WTC11 (cell line): ENCODE measurements around the gene CD22. TPM values are rescaled to one million over a fixed set of nuclear protein-coding genes. Genes with fewer than 3 reads are reported as not detected.

Source experiments
- ATAC-seq: fragments of 200-7000 bp; cut with Tn5 transposase; 2 replicates; pipeline ENCODE4 v1.10.0; 2021; ENCODE audit warnings: mild to moderate bottlenecking, moderate library complexity
- CTCF ChIA-PET: fragments of 300-600 bp; sonication (Branson Sonifier 250); formaldehyde crosslinking; loops from one replicate; lab custom pipeline; 2021; ENCODE audit warnings: antibody characterized with exemption; lab: Charles Lee
- POLR2A ChIA-PET: fragments of 350-600 bp; sonication (Branson Sonifier 250); formaldehyde crosslinking; loops from one replicate; lab custom pipeline; 2021; ENCODE audit warnings: antibody characterized with exemption; lab: Charles Lee
- DNase-seq: peaks from one replicate; pipeline ENCODE4 v3.0.0; 2021; ENCODE audit warnings: low spot score
- H3K27ac Mint-ChIP-seq: 2 replicates; pipeline ENCODE4 v1.8.0; 2021; ENCODE audit warnings: mixed read lengths
- H3K27me3 Mint-ChIP-seq: 2 replicates; pipeline ENCODE4 v1.8.0; 2021; ENCODE audit warnings: low read depth, mild to moderate bottlenecking, moderate library complexity, mixed read lengths
- H3K36me3 Mint-ChIP-seq: 2 replicates; pipeline ENCODE4 v1.8.0; 2021; ENCODE audit warnings: mixed read lengths
- H3K4me1 Mint-ChIP-seq: 2 replicates; pipeline ENCODE4 v1.8.0; 2022; ENCODE audit warnings: mixed read lengths
- H3K4me3 Mint-ChIP-seq: 2 replicates; pipeline ENCODE4 v1.8.0; 2021; ENCODE audit warnings: mild to moderate bottlenecking, moderate library complexity, mixed read lengths
- H3K9me3 Mint-ChIP-seq: 2 replicates; pipeline ENCODE4 v1.8.0; 2021; ENCODE audit warnings: mixed read lengths
- CREB1 ChIP-seq: sonication (generic); formaldehyde crosslinking; IDR thresholded peaks from 2 replicates; pipeline ENCODE4 v1.8.0; 2023; ENCODE audit warnings: mild to moderate bottlenecking, missing genetic modification reagents
- FOXK1 ChIP-seq: sonication (generic); formaldehyde crosslinking; IDR thresholded peaks from 2 replicates; pipeline ENCODE4 v1.8.0; 2022; ENCODE audit warnings: mild to moderate bottlenecking, moderate library complexity, missing genetic modification reagents
- FOXP1 ChIP-seq: sonication (generic); formaldehyde crosslinking; IDR thresholded peaks from 2 replicates; pipeline ENCODE4 v1.8.0; 2022; ENCODE audit warnings: missing genetic modification reagents, mild to moderate bottlenecking, moderate library complexity, borderline replicate concordance
- ZNF138 ChIP-seq: sonication (generic); formaldehyde crosslinking; conservative IDR thresholded peaks from 2 replicates; pipeline ENCODE4 v1.8.1; 2022; ENCODE audit warnings: mild to moderate bottlenecking, moderate library complexity, missing genetic modification reagents
- ZNF219 ChIP-seq: sonication (generic); formaldehyde crosslinking; IDR thresholded peaks from 2 replicates; pipeline ENCODE4 v1.8.0; 2023; ENCODE audit warnings: missing genetic modification reagents, mild to moderate bottlenecking, borderline replicate concordance
- total RNA-seq: library from RNA; stranded (reverse); gene quantifications from 3 replicates; pipeline ENCODE4 v1.2.3, GENCODE V29; 2021
- TF ChIP-seq, protein P1 (sequence below): fragments of 250-450 bp; sonication (Bioruptor Pico); IDR thresholded peaks from 2 replicates; pipeline ENCODE4 v1.9.0; 2021; ENCODE audit warnings: mild to moderate bottlenecking, borderline replicate concordance
- TF ChIP-seq, protein P2 (sequence below): fragments of 200-600 bp; IDR thresholded peaks from 2 replicates; pipeline ENCODE4 v1.8.0; 2022; ENCODE audit warnings: antibody characterized with exemption
- TF ChIP-seq, protein P3 (sequence below): sonication (generic); formaldehyde crosslinking; conservative IDR thresholded peaks from 2 replicates; pipeline ENCODE4 v1.8.1; 2023; ENCODE audit warnings: mild to moderate bottlenecking, low read depth, missing genetic modification reagents, moderate library complexity
- TF ChIP-seq, protein P4 (sequence below): sonication (generic); formaldehyde crosslinking; IDR thresholded peaks from 2 replicates; pipeline ENCODE4 v1.8.1; 2023; ENCODE audit warnings: mild to moderate bottlenecking, missing genetic modification reagents, moderate library complexity

Gene CD22
- total RNA-seq, 1 experiment from 2014 or later: 0.28 TPM

DNA sequence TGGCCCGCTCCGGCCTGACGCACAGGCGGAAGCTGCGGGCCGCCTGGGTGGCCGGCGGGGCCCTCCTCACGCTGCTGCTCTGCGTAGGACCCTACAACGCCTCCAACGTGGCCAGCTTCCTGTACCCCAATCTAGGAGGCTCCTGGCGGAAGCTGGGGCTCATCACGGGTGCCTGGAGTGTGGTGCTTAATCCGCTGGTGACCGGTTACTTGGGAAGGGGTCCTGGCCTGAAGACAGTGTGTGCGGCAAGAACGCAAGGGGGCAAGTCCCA, 23.1 kb downstream of the CD22 start (continued):
- TF ChIP-seq, protein P1, sequence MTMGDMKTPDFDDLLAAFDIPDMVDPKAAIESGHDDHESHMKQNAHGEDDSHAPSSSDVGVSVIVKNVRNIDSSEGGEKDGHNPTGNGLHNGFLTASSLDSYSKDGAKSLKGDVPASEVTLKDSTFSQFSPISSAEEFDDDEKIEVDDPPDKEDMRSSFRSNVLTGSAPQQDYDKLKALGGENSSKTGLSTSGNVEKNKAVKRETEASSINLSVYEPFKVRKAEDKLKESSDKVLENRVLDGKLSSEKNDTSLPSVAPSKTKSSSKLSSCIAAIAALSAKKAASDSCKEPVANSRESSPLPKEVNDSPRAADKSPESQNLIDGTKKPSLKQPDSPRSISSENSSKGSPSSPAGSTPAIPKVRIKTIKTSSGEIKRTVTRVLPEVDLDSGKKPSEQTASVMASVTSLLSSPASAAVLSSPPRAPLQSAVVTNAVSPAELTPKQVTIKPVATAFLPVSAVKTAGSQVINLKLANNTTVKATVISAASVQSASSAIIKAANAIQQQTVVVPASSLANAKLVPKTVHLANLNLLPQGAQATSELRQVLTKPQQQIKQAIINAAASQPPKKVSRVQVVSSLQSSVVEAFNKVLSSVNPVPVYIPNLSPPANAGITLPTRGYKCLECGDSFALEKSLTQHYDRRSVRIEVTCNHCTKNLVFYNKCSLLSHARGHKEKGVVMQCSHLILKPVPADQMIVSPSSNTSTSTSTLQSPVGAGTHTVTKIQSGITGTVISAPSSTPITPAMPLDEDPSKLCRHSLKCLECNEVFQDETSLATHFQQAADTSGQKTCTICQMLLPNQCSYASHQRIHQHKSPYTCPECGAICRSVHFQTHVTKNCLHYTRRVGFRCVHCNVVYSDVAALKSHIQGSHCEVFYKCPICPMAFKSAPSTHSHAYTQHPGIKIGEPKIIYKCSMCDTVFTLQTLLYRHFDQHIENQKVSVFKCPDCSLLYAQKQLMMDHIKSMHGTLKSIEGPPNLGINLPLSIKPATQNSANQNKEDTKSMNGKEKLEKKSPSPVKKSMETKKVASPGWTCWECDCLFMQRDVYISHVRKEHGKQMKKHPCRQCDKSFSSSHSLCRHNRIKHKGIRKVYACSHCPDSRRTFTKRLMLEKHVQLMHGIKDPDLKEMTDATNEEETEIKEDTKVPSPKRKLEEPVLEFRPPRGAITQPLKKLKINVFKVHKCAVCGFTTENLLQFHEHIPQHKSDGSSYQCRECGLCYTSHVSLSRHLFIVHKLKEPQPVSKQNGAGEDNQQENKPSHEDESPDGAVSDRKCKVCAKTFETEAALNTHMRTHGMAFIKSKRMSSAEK (CRISPR knock-in tag): no peak
- TF ChIP-seq ZNF219 (CRISPR knock-in tag): no peak
- TF ChIP-seq, protein P2, sequence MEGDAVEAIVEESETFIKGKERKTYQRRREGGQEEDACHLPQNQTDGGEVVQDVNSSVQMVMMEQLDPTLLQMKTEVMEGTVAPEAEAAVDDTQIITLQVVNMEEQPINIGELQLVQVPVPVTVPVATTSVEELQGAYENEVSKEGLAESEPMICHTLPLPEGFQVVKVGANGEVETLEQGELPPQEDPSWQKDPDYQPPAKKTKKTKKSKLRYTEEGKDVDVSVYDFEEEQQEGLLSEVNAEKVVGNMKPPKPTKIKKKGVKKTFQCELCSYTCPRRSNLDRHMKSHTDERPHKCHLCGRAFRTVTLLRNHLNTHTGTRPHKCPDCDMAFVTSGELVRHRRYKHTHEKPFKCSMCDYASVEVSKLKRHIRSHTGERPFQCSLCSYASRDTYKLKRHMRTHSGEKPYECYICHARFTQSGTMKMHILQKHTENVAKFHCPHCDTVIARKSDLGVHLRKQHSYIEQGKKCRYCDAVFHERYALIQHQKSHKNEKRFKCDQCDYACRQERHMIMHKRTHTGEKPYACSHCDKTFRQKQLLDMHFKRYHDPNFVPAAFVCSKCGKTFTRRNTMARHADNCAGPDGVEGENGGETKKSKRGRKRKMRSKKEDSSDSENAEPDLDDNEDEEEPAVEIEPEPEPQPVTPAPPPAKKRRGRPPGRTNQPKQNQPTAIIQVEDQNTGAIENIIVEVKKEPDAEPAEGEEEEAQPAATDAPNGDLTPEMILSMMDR: no peak
- TF ChIP-seq, protein P3, sequence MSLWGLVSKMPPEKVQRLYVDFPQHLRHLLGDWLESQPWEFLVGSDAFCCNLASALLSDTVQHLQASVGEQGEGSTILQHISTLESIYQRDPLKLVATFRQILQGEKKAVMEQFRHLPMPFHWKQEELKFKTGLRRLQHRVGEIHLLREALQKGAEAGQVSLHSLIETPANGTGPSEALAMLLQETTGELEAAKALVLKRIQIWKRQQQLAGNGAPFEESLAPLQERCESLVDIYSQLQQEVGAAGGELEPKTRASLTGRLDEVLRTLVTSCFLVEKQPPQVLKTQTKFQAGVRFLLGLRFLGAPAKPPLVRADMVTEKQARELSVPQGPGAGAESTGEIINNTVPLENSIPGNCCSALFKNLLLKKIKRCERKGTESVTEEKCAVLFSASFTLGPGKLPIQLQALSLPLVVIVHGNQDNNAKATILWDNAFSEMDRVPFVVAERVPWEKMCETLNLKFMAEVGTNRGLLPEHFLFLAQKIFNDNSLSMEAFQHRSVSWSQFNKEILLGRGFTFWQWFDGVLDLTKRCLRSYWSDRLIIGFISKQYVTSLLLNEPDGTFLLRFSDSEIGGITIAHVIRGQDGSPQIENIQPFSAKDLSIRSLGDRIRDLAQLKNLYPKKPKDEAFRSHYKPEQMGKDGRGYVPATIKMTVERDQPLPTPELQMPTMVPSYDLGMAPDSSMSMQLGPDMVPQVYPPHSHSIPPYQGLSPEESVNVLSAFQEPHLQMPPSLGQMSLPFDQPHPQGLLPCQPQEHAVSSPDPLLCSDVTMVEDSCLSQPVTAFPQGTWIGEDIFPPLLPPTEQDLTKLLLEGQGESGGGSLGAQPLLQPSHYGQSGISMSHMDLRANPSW (CRISPR knock-in tag): no peak
- TF ChIP-seq FOXK1 (CRISPR knock-in tag): no peak
- TF ChIP-seq, protein P4, sequence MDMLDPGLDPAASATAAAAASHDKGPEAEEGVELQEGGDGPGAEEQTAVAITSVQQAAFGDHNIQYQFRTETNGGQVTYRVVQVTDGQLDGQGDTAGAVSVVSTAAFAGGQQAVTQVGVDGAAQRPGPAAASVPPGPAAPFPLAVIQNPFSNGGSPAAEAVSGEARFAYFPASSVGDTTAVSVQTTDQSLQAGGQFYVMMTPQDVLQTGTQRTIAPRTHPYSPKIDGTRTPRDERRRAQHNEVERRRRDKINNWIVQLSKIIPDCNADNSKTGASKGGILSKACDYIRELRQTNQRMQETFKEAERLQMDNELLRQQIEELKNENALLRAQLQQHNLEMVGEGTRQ (CRISPR knock-in tag): no peak
- no peak for TF ChIP-seq FOXP1
- TF ChIP-seq CREB1 (CRISPR knock-in tag): no peak

DNA sequence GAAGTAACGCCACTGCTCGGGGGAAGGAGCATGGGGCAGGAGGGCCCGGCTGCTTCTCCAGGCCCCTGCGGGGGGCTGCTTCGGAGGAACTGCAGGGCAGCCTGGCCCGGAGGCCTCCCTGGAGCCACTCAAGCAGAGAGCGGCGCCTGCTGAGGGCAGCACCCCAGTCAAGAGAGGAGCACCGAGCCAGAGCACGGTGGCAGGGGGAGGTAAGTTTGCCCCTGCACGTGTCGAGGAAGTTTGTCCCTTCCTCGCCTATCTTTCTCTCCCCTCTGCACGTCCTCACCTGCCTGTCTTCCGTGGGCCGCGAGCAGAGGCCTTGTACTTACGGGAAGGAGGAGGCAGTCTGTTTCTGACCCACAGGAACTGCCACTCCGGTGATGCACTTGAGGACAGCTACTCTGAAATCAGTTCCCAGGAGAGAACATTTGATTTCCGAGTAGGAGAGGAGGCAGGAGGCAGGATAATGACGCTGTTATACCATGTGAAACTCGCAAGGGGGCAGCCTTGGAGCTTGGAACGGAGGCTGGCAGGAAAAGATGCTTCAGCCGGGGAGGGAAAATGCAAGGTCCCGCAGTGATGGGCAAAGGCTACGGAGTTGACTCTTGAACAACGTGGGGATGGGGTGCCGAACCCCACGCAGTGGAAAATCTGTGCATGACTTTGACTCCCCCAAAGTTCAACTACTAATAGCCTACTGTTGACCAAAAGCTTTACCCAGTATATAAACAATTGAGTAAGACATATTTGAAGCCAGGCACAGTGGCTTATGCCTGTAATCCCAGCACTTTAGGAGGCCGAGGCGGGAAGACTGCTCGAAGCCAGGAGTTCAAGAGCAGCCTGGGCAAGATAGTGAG, 23.7 kb downstream of the CD22 start:
- ChIA-PET CTCF (interaction anchor here (0.5 to 2.4 kb wide), 60 partner anchors 8 to 1476 kb away, joined by 3 to 24 read pairs (median 4); partner anchors contain the start of genes CD22, FFAR2, KRTDAP and LGI4), POLR2A (interaction anchor here (0.6 kb wide), 1 partner anchor 138 kb away, joined by 3 read pairs; no protein-coding TSS in a partner anchor)
- ATAC-seq: peak; percentile 84
- TF ChIP-seq ZNF138 (CRISPR knock-in tag): no peak
- TF ChIP-seq, protein P2: peak; percentile 58; the same call in 1 of the 2 replicates
- DNase-seq: peak; percentile 76
- no peaks in the 10 kb centered on the region for H3K27me3 Mint-ChIP-seq
- H3K27ac Mint-ChIP-seq: peak overlapping the region; percentile 95
- H3K9me3 Mint-ChIP-seq: no peaks in the 10 kb centered on the region
- H3K4me3 Mint-ChIP-seq: no peak overlapping the region
- peaks cover 5% of the 10 kb centered on the region for H3K4me1 Mint-ChIP-seq
- H3K36me3 Mint-ChIP-seq: no peaks in the 10 kb centered on the region
